Endothelial cell of umbilical vein (primary cell): ENCODE results near the gene CNTN5. TPM values are rescaled to one million over a fixed set of nuclear protein-coding genes. Genes with fewer than 3 reads are reported as not detected.

Experiments
- BruUV-seq: library from RNA; stranded (reverse); fragments of 400-500 nt; replicated peaks from 2 replicates; lab custom pipeline; 2021; lab: Mats Ljungman, UMichigan
- CTCF ChIA-PET: fragments of 300-600, 350-600 bp; sonication (Branson Sonifier 250); formaldehyde crosslinking; loops from one replicate; lab custom pipeline; 2021; ENCODE audit warnings: antibody characterized with exemption, inconsistent platforms; lab: Charles Lee
- POLR2A ChIA-PET: fragments of 300-600, 350-600 bp; sonication (Branson Sonifier 250); formaldehyde crosslinking; loops from one replicate; lab custom pipeline; 2021; ENCODE audit warnings: antibody characterized with exemption, inconsistent platforms; lab: Charles Lee
- DNase-seq: peaks from one replicate; pipeline ENCODE4 v3.0.0-alpha.2; 2011; ENCODE audit warnings: low read depth, low spot score
- FAIRE-seq: peaks from 2 replicates; lab custom pipeline; 2011; peaks lifted over from hg19 to GRCh38; lab: Jason Lieb, UNC
- H2AFZ ChIP-seq: 2 replicates; pipeline ENCODE4 v1.6.0; 2012; ENCODE audit warnings: low read depth, low read length, control low read depth, inconsistent platforms
- H3K27ac ChIP-seq: 2 replicates; pipeline ENCODE4 v1.5.1; 2011; ENCODE audit warnings: low read depth, mild to moderate bottlenecking, control low read depth, low read length, moderate library complexity; ENCODE audit not compliant: insufficient read depth
- H3K27me3 ChIP-seq, 2 experiments: 2 replicates each; pipeline versions ENCODE4 v1.6.0 to v1.6.1; 2011; ENCODE audit warnings: low read length in 2 of 2, mixed read lengths in 1 of 2; ENCODE audit not compliant: control insufficient read depth in 2 of 2, insufficient read depth in 2 of 2
- H3K36me3 ChIP-seq, 2 experiments: 2 replicates in 1 of 2; 3 replicates in 1 of 2; pipeline ENCODE4 v1.5.1; 2011; ENCODE audit warnings: low read length in 2 of 2, mild to moderate bottlenecking in 1 of 2, moderate library complexity in 1 of 2; ENCODE audit not compliant: control insufficient read depth in 2 of 2, insufficient read depth in 2 of 2; ENCODE audit errors: extremely low read depth in 1 of 2
- H3K4me1 ChIP-seq: 3 replicates; pipeline ENCODE4 v1.5.1; 2011; ENCODE audit warnings: mild to moderate bottlenecking, low read length; ENCODE audit not compliant: control insufficient read depth, insufficient read depth; ENCODE audit errors: extremely low read depth
- H3K4me2 ChIP-seq: 2 replicates; pipeline ENCODE4 v1.6.1; 2011; ENCODE audit warnings: low read length, control low read depth, mixed read lengths; ENCODE audit not compliant: insufficient read depth
- H3K4me3 ChIP-seq, 3 experiments: fragments of 200-600 bp in 1 of 3; sonication (generic), shearing (Covaris generic) in 1 of 3; replicated peaks in 1 of 3; 2 replicates each; pipeline ENCODE4 v1.5.1; 2011 to 2016; ENCODE audit warnings: control low read depth in 3 of 3, low read length in 3 of 3, mild to moderate bottlenecking in 2 of 3, inconsistent platforms in 1 of 3, low read depth in 1 of 3, moderate library complexity in 1 of 3; ENCODE audit not compliant: insufficient read depth in 1 of 3
- H3K79me2 ChIP-seq: 2 replicates; pipeline ENCODE4 v1.6.0; 2012; ENCODE audit warnings: low read length, inconsistent platforms; ENCODE audit not compliant: control insufficient read depth, insufficient read depth
- H3K9ac ChIP-seq: replicated peaks from 2 replicates; pipeline ENCODE3; 2011; ENCODE audit warnings: low read length, control low read depth; ENCODE audit not compliant: insufficient read depth; ENCODE audit errors: extremely low read depth
- H3K9me1 ChIP-seq: replicated peaks from 3 replicates; pipeline ENCODE4 v1.6.0; 2011; ENCODE audit warnings: mild to moderate bottlenecking, low read length; ENCODE audit not compliant: control insufficient read depth, insufficient read depth; ENCODE audit errors: extremely low read depth
- H3K9me3 ChIP-seq: replicated peaks from 2 replicates; pipeline ENCODE4 v1.5.1; 2012; ENCODE audit warnings: low read length, inconsistent platforms; ENCODE audit not compliant: control insufficient read depth, insufficient read depth
- H4K20me1 ChIP-seq: replicated peaks from 2 replicates; pipeline ENCODE3; 2011; ENCODE audit warnings: mild to moderate bottlenecking, low read length; ENCODE audit not compliant: control insufficient read depth, insufficient read depth; ENCODE audit errors: extremely low read depth
- EZH2 ChIP-seq: IDR thresholded peaks from 2 replicates; pipeline ENCODE4 v1.6.1; 2012; ENCODE audit warnings: borderline replicate concordance, low read depth, mild to moderate bottlenecking, moderate library complexity, low read length, inconsistent platforms; ENCODE audit not compliant: severe bottlenecking
- FOS ChIP-seq: IDR thresholded peaks from 2 replicates; pipeline ENCODE4 v1.6.1; 2011; ENCODE audit warnings: mild to moderate bottlenecking, low read length, moderate library complexity, borderline replicate concordance; ENCODE audit not compliant: insufficient read depth
- GATA2 ChIP-seq: IDR thresholded peaks from 2 replicates; pipeline ENCODE4 v1.7.0; 2011; ENCODE audit warnings: low read depth, mild to moderate bottlenecking, moderate library complexity, mixed read lengths, low read length; ENCODE audit not compliant: insufficient read length, insufficient read depth
- JUN ChIP-seq: IDR thresholded peaks from 2 replicates; pipeline ENCODE4 v1.6.1; 2011; ENCODE audit warnings: borderline replicate concordance, low read depth; ENCODE audit not compliant: insufficient read length, insufficient read depth
- MYC ChIP-seq: IDR thresholded peaks from one replicate; pipeline ENCODE4 v1.6.1; 2011; ENCODE audit warnings: mild to moderate bottlenecking, low read depth, low read length
- POLR2A ChIP-seq: IDR thresholded peaks from 2 replicates; pipeline ENCODE4 v1.6.1; 2012; ENCODE audit warnings: low read depth, mild to moderate bottlenecking, control low read depth, low read length
- POLR2AphosphoS5 ChIP-seq: IDR thresholded peaks from 2 replicates; pipeline ENCODE4 v1.6.1; 2012; ENCODE audit warnings: low read depth, mild to moderate bottlenecking, control low read depth, low read length, moderate library complexity; ENCODE audit not compliant: insufficient read depth
- dilution Hi-C: fragments of 300-500 bp; cut with MboI; formaldehyde crosslinking; loops from one replicate; pipeline ENCODE4 v1.15.0; 2019; ENCODE audit warnings: low sequenced_read_pairs; ENCODE audit not compliant: extremely low pct_ligation_motif_present
- intact Hi-C: fragments of 100-400 bp; cut with micrococcal nuclease; formaldehyde crosslinking; loops from one replicate; pipeline ENCODE4 v1.10.0; 2022
- polyA plus RNA-seq, 4 experiments: library from polyadenylated mRNA; depleted of rRNA in 3 of 4; stranded (reverse) in 3 of 4; unstranded in 1 of 4; fragments of >200 nt; gene quantifications; 2 replicates each; pipeline versions ENCODE4 v1.2.1 to v1.2.3, GENCODE V29; 2011 to 2012; ENCODE audit warnings: missing spikeins in 1 of 4
- total RNA-seq: library from RNA; stranded (reverse); gene quantifications from 2 replicates; pipeline ENCODE4 v1.2.3, GENCODE V29; 2021
- TF ChIP-seq, protein P1 (sequence below), 2 donors: IDR thresholded peaks; 1 replicate in 1 of 2; 2 replicates in 1 of 2; pipeline ENCODE4 v1.5.1; 2011; ENCODE audit warnings: low read length in 2 of 2, mild to moderate bottlenecking in 2 of 2, moderate library complexity in 2 of 2, control low read depth in 1 of 2, inconsistent platforms in 1 of 2, low read depth in 1 of 2; ENCODE audit not compliant: insufficient read depth in 1 of 2; ENCODE audit errors: extremely low read depth in 1 of 2
- TF ChIP-seq, protein P2 (sequence below): IDR thresholded peaks from 2 replicates; pipeline ENCODE4 v1.6.1; 2011; ENCODE audit not compliant: insufficient read depth, insufficient read length

CNTN5 gene
- total and polyA plus RNA-seq, 2 donors (not counting 3 experiments of a cell fraction or from before 2014, with no cell fraction given): not detected

DNA sequence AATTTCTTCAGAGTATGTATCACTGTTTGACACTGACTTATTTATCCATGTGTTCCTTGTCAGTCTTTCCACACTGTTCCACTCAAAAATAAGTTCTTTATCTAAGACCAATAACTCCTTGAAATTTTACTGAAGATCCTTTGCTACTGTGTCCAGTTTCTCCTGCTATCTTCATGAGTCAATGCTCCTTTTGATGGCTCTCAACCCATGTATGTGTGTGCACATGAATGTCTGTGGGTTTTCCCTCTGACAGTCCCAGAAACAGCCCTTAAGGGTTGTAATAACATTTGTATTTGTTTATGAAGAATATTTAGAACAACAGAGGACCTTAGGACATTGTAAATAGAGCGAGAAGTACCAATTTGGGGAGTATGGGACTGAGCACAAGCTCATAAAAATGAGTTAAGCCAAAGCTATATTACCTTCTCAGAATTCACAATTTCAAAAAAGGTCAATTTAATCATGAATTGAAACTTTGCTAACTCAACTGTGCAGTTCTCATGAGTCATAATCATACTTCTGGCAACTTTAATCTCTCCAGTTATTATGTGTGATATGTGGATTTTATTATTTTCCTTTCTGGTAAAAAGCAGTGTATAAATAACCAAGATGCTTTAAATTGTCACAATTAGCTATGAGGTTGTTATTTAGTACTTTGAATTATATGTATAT, 533.6 kb downstream of the CNTN5 start:
- Histone ChIP-seq H3K79me2 (no peaks in the 10 kb centered on the region), H3K9me1 (no peaks in the 10 kb centered on the region), H3K4me1 (no peaks in the 10 kb centered on the region), H3K4me3 (no peak overlapping the region), H3K9me3 (no peaks in the 10 kb centered on the region), H3K36me3 (no peaks in the 10 kb centered on the region), H3K27ac (no peak overlapping the region), H2AFZ (no peak overlapping the region), H3K9ac (no peak overlapping the region), H3K27me3 (no peaks in the 10 kb centered on the region), H3K4me2 (no peak overlapping the region), H4K20me1 (no peaks in the 10 kb centered on the region)
- FAIRE-seq: no peak
- CTCF ChIA-PET: no interaction called here
- POLR2A ChIA-PET: no interaction called here
- dilution Hi-C loops (no loop called here), intact Hi-C loops (no loop called here)
- BruUV-seq: no TSS peak
- no peak for DNase-seq
- no peak for TF ChIP-seq EZH2
- TF ChIP-seq POLR2AphosphoS5: no peak
- TF ChIP-seq, protein P1, sequence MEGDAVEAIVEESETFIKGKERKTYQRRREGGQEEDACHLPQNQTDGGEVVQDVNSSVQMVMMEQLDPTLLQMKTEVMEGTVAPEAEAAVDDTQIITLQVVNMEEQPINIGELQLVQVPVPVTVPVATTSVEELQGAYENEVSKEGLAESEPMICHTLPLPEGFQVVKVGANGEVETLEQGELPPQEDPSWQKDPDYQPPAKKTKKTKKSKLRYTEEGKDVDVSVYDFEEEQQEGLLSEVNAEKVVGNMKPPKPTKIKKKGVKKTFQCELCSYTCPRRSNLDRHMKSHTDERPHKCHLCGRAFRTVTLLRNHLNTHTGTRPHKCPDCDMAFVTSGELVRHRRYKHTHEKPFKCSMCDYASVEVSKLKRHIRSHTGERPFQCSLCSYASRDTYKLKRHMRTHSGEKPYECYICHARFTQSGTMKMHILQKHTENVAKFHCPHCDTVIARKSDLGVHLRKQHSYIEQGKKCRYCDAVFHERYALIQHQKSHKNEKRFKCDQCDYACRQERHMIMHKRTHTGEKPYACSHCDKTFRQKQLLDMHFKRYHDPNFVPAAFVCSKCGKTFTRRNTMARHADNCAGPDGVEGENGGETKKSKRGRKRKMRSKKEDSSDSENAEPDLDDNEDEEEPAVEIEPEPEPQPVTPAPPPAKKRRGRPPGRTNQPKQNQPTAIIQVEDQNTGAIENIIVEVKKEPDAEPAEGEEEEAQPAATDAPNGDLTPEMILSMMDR (IDR thresholded peaks at IDR 0.05; ENCODE audit: extremely low read depth in 1 of 2, insufficient read depth in 1 of 2, low read depth in 1 of 2, low read length in 2 of 2): no peak
- no peak for TF ChIP-seq GATA2
- TF ChIP-seq POLR2A: no peak
- no peak for TF ChIP-seq JUN
- no peak for TF ChIP-seq MYC
- no peak for TF ChIP-seq FOS
- TF ChIP-seq, protein P2, sequence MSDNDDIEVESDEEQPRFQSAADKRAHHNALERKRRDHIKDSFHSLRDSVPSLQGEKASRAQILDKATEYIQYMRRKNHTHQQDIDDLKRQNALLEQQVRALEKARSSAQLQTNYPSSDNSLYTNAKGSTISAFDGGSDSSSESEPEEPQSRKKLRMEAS: no peak
